Measurements from ENCODE around the gene SYNE1. TPM values are rescaled to one million over a fixed set of nuclear protein-coding genes. Genes with fewer than 3 reads are reported as not detected.
"Not testable (repeated sequence)": the region's sequence is repeated elsewhere in the genome, so short reads cannot be mapped to it uniquely, and the experiment has no call there.

SYNE1 gene, protein sequence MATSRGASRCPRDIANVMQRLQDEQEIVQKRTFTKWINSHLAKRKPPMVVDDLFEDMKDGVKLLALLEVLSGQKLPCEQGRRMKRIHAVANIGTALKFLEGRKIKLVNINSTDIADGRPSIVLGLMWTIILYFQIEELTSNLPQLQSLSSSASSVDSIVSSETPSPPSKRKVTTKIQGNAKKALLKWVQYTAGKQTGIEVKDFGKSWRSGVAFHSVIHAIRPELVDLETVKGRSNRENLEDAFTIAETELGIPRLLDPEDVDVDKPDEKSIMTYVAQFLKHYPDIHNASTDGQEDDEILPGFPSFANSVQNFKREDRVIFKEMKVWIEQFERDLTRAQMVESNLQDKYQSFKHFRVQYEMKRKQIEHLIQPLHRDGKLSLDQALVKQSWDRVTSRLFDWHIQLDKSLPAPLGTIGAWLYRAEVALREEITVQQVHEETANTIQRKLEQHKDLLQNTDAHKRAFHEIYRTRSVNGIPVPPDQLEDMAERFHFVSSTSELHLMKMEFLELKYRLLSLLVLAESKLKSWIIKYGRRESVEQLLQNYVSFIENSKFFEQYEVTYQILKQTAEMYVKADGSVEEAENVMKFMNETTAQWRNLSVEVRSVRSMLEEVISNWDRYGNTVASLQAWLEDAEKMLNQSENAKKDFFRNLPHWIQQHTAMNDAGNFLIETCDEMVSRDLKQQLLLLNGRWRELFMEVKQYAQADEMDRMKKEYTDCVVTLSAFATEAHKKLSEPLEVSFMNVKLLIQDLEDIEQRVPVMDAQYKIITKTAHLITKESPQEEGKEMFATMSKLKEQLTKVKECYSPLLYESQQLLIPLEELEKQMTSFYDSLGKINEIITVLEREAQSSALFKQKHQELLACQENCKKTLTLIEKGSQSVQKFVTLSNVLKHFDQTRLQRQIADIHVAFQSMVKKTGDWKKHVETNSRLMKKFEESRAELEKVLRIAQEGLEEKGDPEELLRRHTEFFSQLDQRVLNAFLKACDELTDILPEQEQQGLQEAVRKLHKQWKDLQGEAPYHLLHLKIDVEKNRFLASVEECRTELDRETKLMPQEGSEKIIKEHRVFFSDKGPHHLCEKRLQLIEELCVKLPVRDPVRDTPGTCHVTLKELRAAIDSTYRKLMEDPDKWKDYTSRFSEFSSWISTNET (N-terminal part only)
- total RNA-seq (100 to 1,000 TPM; 171 to 201 TPM), polyA plus RNA-seq (ENCODE audit: insufficient read length in 6 of 6) (100 to 1,000 TPM in 4 of 6 donors, 10 to 100 TPM in 2; 79.1 to 108 (median 103) TPM)
- long read RNA-seq, donor 1, full-length matches to known transcripts: 4 of 30 reads
- long read RNA-seq, donor 1, partial matches to known transcripts: 26 of 30 reads
- long read RNA-seq, donor 1, other reads (novel, unspliced or antisense): 0 of 30 reads
- long read RNA-seq, donor 2, partial matches to known transcripts: 8 of 8 reads
- long read RNA-seq, donor 2, other reads (novel, unspliced or antisense): 0 of 8 reads
- long read RNA-seq, donor 3, partial matches to known transcripts: 0 of 1 reads
- long read RNA-seq, donor 3, other reads (novel, unspliced or antisense): 0 of 1 reads
- long read RNA-seq, donor 4, partial matches to known transcripts: 7 of 11 reads
- long read RNA-seq, donor 4, other reads (novel, unspliced or antisense): 0 of 11 reads
- long read RNA-seq, donor 5, partial matches to known transcripts: 23 of 24 reads
- long read RNA-seq, donor 5, other reads (novel, unspliced or antisense): 0 of 24 reads
- long read RNA-seq, donor 6, partial matches to known transcripts: 5 of 6 reads
- long read RNA-seq, donor 6, other reads (novel, unspliced or antisense): 0 of 6 reads
- long read RNA-seq, donor 7, partial matches to known transcripts: 0 of 2 reads
- long read RNA-seq, donor 7, other reads (novel, unspliced or antisense): 0 of 2 reads
- long read RNA-seq, donor 8, full-length matches to known transcripts: 2 of 8 reads
- long read RNA-seq, donor 8, partial matches to known transcripts: 6 of 8 reads
- long read RNA-seq, donor 8, other reads (novel, unspliced or antisense): 0 of 8 reads
- long read RNA-seq, donor 9: 0 reads
- long read RNA-seq, donor 10, partial matches to known transcripts: 3 of 6 reads
- long read RNA-seq, donor 10, other reads (novel, unspliced or antisense): 3 of 6 reads
- long read RNA-seq, donor 11, partial matches to known transcripts: 5 of 8 reads
- long read RNA-seq, donor 11, other reads (novel, unspliced or antisense): 0 of 8 reads
- long read RNA-seq, donor 12, partial matches to known transcripts: 9 of 9 reads
- long read RNA-seq, donor 12, other reads (novel, unspliced or antisense): 0 of 9 reads

DNA sequence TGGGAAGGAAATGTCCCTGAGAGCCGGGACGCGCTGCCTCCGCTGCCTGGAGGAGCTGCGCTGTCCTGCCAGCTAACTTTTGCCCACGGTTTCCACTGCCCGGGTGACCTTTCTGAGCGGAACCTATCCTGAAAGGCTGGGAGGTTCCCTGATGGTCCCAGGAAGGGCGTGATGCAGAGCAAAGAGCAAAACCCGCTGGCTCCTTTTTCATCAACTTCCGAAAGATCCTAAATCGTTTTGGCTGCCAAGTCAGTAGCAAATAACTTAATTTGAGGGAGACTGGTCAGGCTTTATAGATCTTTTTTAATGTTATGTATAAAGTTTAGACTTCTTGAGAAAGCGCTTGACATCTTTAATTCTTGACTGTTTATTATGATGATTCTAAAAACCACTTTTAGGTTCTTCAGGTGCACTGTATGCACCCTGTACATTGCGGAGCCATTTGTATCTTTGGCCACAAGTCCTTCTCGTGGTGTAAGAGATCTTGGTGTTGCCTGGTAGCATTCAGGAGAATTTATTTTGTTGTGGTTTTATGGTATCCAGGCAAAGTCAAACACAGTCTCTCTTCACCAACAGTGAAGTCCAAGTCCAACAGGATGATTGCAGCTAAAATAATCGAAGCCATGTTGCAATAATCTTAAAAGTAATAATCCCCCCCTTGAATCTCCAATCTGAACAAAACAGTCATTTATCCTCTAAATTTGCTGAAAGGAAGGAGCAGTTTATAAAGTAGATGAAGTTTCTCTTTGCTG is at the start of gene SYNE1:
Gene SYNE1, minus strand, starts transcription at position 67 of the 752 bp plus-strand sequence. CDS start 9,031 bp downstream, outside the sequence.
- peaks cover 0 to 45% of the 10 kb centered on the region in 2 donors for H3K4me1 ChIP-seq
- ATAC-seq: peak; percentile 19
- intact Hi-C loops (cut with DNase I): no loop called here
- peak within 1 kb of the TSS; percentile 48 to 84 for H3K27ac ChIP-seq
- no peak for TF ChIP-seq CTCF (IDR thresholded peaks at IDR 0.05)
- DNase-seq: no peak
- H3K4me3 ChIP-seq: peak within 1 kb of the TSS; percentile 61 to 63
- peaks cover 0 to 18% of the 10 kb centered on the region in 2 donors for H3K27me3 ChIP-seq
- no peaks in the 10 kb centered on the region for H3K9me3 ChIP-seq
- no peaks in the 10 kb centered on the region for H3K36me3 ChIP-seq

- ATAC-seq: no peak
- Histone ChIP-seq H3K4me3 (no peak overlapping the region), H3K27ac (no peak overlapping the region), H3K36me3 (no peaks in the 10 kb centered on the region), H3K4me1 (no peaks in the 10 kb centered on the region), H3K27me3 (no peaks in the 10 kb centered on the region), H3K9me3 (no peaks in the 10 kb centered on the region)
- no peak for TF ChIP-seq CTCF (IDR thresholded peaks at IDR 0.05)
- peak in 1 of 4 donors; percentile 35 for DNase-seq
- intact Hi-C loops (cut with DNase I): no loop called here
Measured at GRCh38 chr6:152685819-152686218, 48.7 kb upstream of the SYNE1 start.

GRCh38 chr6:152682935-152683334 is 45.8 kb upstream of the SYNE1 start:
- DNase-seq; H3K27me3 ChIP-seq; ATAC-seq; H3K4me3 ChIP-seq; H3K4me1 ChIP-seq; intact Hi-C loops (cut with DNase I); H3K36me3 ChIP-seq; H3K27ac ChIP-seq; H3K9me3 ChIP-seq: not testable (repeated sequence)

- DNase-seq (no peak), ATAC-seq (no peak)
- no peak for TF ChIP-seq CTCF (IDR thresholded peaks at IDR 0.05)
- Histone ChIP-seq H3K4me3 (no peak overlapping the region), H3K27ac (no peak overlapping the region), H3K9me3 (no peaks in the 10 kb centered on the region), H3K36me3 (no peaks in the 10 kb centered on the region), H3K4me1 (no peaks in the 10 kb centered on the region), H3K27me3 (no peaks in the 10 kb centered on the region)
- intact Hi-C loops (cut with DNase I): no loop called here
Measured at GRCh38 chr6:152682141-152682540, 45.0 kb upstream of the SYNE1 start.

All from left lung (tissue), 14 donors.